SU-DHL-6 (cell line): Measurements from ENCODE around the gene GAD2.
A peak's percentile ranks its signal among the peaks of the same experiment; 100 is the strongest.

Source experiments
- H2AFZ ChIP-seq: fragments of 200-600 bp; sonication (generic); 2 replicates; pipeline ENCODE4 v1.6.1; 2014; ENCODE audit warnings: low read depth, mild to moderate bottlenecking, moderate library complexity, mixed read lengths, antibody characterized with exemption, low read length; ENCODE audit not compliant: severe bottlenecking
- H3F3A ChIP-seq: fragments of 200-600 bp; shearing (Covaris generic); 2 replicates; pipeline ENCODE4 v1.6.0; 2016; ENCODE audit warnings: antibody characterized with exemption, mild to moderate bottlenecking; ENCODE audit not compliant: insufficient read depth
- H3K27ac ChIP-seq: fragments of 200-600 bp; sonication (generic); 2 replicates; pipeline ENCODE4 v1.5.1; 2016; ENCODE audit warnings: low read depth, mild to moderate bottlenecking, low read length, moderate library complexity, mixed read lengths
- H3K27me3 ChIP-seq: fragments of 200-600 bp; sonication (generic), shearing (Covaris generic); 2 replicates; pipeline ENCODE4 v1.6.0; 2014; ENCODE audit warnings: mild to moderate bottlenecking, low read length
- H3K36me3 ChIP-seq: fragments of 200-600 bp; sonication (generic); 2 replicates; pipeline ENCODE4 v1.6.1; 2014; ENCODE audit warnings: mild to moderate bottlenecking, low read length, mixed read lengths
- H3K4me2 ChIP-seq: fragments of 300-600, 200-600 bp; shearing (Covaris generic), sonication (generic); 2 replicates; pipeline ENCODE4 v1.6.0; 2014; ENCODE audit warnings: low read length, low read depth, mild to moderate bottlenecking; ENCODE audit not compliant: poor library complexity, severe bottlenecking
- H3K4me3 ChIP-seq: fragments of 200-600 bp; sonication (generic); 2 replicates; pipeline ENCODE4 v1.5.1; 2014; ENCODE audit warnings: antibody characterized with exemption, low read length, mild to moderate bottlenecking, mixed read lengths; ENCODE audit not compliant: insufficient read depth, poor library complexity, severe bottlenecking
- H3K79me2 ChIP-seq: fragments of 200-600 bp; sonication (generic); 2 replicates; pipeline ENCODE4 v1.6.1; 2014; ENCODE audit warnings: mild to moderate bottlenecking, low read length, moderate library complexity; ENCODE audit not compliant: insufficient read depth
- H3K9ac ChIP-seq: fragments of 200-600 bp; sonication (generic); 2 replicates; pipeline ENCODE4 v1.7.0; 2014; ENCODE audit warnings: mild to moderate bottlenecking, low read length
- H3K9me2 ChIP-seq: fragments of 200-600 bp; sonication (generic); replicated peaks from 2 replicates; pipeline ENCODE4 v1.6.1; 2014; ENCODE audit warnings: low read length; ENCODE audit not compliant: insufficient read depth
- H3K9me3 ChIP-seq: fragments of 200-600 bp; sonication (generic); 2 replicates; pipeline ENCODE4 v1.6.1; 2014; ENCODE audit warnings: low read length, mixed read lengths; ENCODE audit not compliant: insufficient read depth
- H4K20me1 ChIP-seq: fragments of 200-600 bp; sonication (generic); 2 replicates; pipeline ENCODE4 v1.6.1; 2014; ENCODE audit warnings: low read depth, mild to moderate bottlenecking, antibody characterized with exemption, low read length, moderate library complexity, mixed read lengths
- EZH2phosphoT487 ChIP-seq: fragments of 200-600 bp; sonication (generic), shearing (Covaris generic); conservative IDR thresholded peaks from 2 replicates; pipeline ENCODE4 v1.6.1; 2018; ENCODE audit warnings: mild to moderate bottlenecking, antibody characterized with exemption, low read length, moderate library complexity, mixed read lengths
- TF ChIP-seq, protein P1 (sequence below): fragments of 200-600 bp; sonication (generic); IDR thresholded peaks from one replicate; pipeline ENCODE4 v1.5.1; 2017; ENCODE audit warnings: antibody characterized with exemption, mild to moderate bottlenecking, low read length, moderate library complexity; ENCODE audit not compliant: insufficient read depth, poor library complexity, severe bottlenecking

The GAD2 gene

DNA sequence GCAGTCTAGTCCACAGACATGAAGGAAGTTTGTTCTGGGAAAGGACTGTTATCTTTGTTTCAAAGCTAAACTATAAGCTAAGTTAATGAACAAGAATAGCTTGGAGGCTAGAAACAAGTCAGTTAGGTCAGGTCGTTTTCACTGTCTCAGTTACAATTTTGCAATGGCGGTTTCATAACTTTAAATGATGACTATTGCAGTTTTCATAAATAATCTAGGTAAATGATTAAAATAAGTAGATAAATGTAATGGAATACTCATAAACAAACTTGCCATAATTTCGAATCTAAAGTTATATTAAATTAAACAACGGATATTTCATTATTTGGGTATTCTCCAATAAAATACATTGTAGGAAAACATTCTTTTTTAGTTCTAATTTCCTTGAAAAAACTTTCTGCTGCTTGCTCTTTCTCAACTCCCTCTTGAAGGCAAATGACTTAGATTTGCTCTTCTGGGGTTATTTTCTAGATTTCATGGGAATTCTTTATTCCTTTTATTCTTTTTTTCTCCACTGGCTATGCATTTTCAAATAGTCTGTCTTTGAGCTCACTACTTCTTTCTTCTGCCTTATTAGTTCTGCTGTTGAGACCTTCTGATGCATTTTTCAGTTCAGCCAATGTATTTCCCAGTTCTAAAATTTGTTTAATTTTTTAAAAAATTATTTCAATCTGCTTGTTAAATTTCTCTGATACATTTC, 117.8 kb downstream of the GAD2 start:
- Histone ChIP-seq H3K79me2 (no peaks in the 10 kb centered on the region), H3F3A (no peaks in the 10 kb centered on the region), H3K27me3 (no peaks in the 10 kb centered on the region), H3K4me2 (no peak overlapping the region), H3K9me2 (no peaks in the 10 kb centered on the region), H3K9ac (no peak overlapping the region), H2AFZ (no peak overlapping the region), H3K4me3 (no peak overlapping the region), H3K27ac (no peak overlapping the region), H3K9me3 (no peaks in the 10 kb centered on the region), H3K36me3 (no peaks in the 10 kb centered on the region), H4K20me1 (no peaks in the 10 kb centered on the region)
- TF ChIP-seq, protein P1, sequence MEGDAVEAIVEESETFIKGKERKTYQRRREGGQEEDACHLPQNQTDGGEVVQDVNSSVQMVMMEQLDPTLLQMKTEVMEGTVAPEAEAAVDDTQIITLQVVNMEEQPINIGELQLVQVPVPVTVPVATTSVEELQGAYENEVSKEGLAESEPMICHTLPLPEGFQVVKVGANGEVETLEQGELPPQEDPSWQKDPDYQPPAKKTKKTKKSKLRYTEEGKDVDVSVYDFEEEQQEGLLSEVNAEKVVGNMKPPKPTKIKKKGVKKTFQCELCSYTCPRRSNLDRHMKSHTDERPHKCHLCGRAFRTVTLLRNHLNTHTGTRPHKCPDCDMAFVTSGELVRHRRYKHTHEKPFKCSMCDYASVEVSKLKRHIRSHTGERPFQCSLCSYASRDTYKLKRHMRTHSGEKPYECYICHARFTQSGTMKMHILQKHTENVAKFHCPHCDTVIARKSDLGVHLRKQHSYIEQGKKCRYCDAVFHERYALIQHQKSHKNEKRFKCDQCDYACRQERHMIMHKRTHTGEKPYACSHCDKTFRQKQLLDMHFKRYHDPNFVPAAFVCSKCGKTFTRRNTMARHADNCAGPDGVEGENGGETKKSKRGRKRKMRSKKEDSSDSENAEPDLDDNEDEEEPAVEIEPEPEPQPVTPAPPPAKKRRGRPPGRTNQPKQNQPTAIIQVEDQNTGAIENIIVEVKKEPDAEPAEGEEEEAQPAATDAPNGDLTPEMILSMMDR, result no peak
- TF ChIP-seq EZH2phosphoT487, result no peak

DNA sequence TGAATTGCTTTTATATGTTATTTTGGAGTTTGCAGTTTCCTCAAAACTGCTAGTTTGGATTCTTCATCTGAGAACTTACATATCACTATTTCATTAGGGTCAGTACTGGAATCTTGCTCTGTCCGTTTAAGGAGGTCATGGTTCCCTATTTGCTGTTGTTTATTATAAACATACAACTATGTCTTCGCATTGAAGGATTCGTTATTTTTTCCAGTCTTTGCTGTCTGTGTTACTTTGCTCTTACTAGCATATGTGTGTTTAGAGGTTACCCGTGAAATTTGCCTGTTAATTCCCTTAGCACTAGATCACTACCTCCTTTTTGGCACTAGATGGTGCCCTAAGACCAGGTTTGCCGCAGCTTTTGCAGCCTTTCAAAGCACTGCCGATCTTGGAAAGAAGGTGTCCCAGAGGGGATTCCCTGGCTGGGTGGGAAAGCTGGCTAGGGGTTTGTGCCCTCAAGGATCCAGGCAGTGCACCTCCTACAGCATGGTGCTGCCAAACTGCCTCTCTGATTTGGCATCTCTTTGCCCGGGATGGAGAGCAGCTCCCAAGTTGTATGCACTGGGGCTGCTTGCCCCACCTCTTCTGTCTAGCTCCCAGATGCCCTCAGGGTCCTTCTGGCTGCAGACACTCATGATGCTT, 118.5 kb downstream of the GAD2 start:
- no peaks in the 10 kb centered on the region for H4K20me1 ChIP-seq
- peak overlapping the region; percentile 99 for H2AFZ ChIP-seq
- no peaks in the 10 kb centered on the region for H3F3A ChIP-seq
- H3K27ac ChIP-seq, result peak overlapping the region; percentile 34; the same call in 1 of the 2 replicates
- no peaks in the 10 kb centered on the region for H3K79me2 ChIP-seq
- H3K9ac ChIP-seq, result peak overlapping the region; percentile 48
- H3K36me3 ChIP-seq, result no peaks in the 10 kb centered on the region
- no peaks in the 10 kb centered on the region for H3K9me2 ChIP-seq
- no peaks in the 10 kb centered on the region for H3K9me3 ChIP-seq
- TF ChIP-seq, protein P1, result peak; percentile 88
- no peak for TF ChIP-seq EZH2phosphoT487
- H3K27me3 ChIP-seq, result no peaks in the 10 kb centered on the region
- H3K4me2 ChIP-seq, result peak overlapping the region; percentile 70
- peak overlapping the region; percentile 50 for H3K4me3 ChIP-seq

DNA sequence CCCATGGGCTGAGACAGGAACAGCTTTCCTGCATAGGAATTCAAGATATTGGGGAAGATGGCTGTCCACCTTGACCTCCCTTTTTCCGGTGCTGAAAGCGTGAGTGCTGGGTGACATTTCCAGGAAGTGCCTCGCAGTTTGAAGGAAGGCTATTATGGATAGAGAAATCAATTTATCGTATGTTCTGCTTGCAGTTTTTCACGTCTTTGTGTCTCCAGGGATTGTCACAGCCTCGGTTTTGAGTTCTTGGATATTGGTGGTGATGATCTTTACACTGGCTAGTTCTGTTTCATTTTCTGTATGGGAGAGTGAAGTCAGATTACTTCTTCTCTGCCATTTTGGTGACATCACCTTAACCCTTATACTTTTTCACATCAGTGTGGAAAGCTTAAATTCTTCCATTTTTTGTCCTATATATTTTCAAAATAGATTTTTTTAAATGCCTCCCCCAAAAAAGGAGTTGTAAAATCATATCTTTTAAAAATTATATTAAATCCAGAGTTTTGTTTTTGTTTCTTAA, 119.1 kb downstream of the GAD2 start:
- peak overlapping the region; percentile 48 for H3K9ac ChIP-seq
- peak overlapping the region; percentile 50 for H3K4me3 ChIP-seq
- no peaks in the 10 kb centered on the region for H3K9me3 ChIP-seq
- no peaks in the 10 kb centered on the region for H3K27me3 ChIP-seq
- TF ChIP-seq, protein P1, result no peak
- no peak for TF ChIP-seq EZH2phosphoT487
- H3F3A ChIP-seq, result no peaks in the 10 kb centered on the region
- no peaks in the 10 kb centered on the region for H3K79me2 ChIP-seq
- no peaks in the 10 kb centered on the region for H3K9me2 ChIP-seq
- H2AFZ ChIP-seq, result peak overlapping the region; percentile 99
- H3K4me2 ChIP-seq, result peak overlapping the region; percentile 70
- no peaks in the 10 kb centered on the region for H3K36me3 ChIP-seq
- H3K27ac ChIP-seq, result peak overlapping the region; percentile 34; the same call in 1 of the 2 replicates
- no peaks in the 10 kb centered on the region for H4K20me1 ChIP-seq
